DMS53 (cell line): ENCODE measurements around the gene VCX3A.
"Not testable (repeated sequence)": the region's sequence is repeated elsewhere in the genome, so short reads cannot be mapped to it uniquely, and the experiment has no call there.

Experiments
- DNase-seq: peaks from one replicate; lab custom pipeline; 2025; lab: John Stamatoyannopoulos, UW

Gene VCX3A

GRCh38 chrX:6535018-6535417 lies at the start of gene VCX3A:
Gene VCX3A (minus strand): TSS chrX:6535118. CDS start chrX:6534497, 621 bp downstream.
- DNase-seq = not testable (repeated sequence)

GRCh38 chrX:6574762-6575161 lies 39.8 kb upstream of the VCX3A start:
- DNase-seq = no peak

DNA sequence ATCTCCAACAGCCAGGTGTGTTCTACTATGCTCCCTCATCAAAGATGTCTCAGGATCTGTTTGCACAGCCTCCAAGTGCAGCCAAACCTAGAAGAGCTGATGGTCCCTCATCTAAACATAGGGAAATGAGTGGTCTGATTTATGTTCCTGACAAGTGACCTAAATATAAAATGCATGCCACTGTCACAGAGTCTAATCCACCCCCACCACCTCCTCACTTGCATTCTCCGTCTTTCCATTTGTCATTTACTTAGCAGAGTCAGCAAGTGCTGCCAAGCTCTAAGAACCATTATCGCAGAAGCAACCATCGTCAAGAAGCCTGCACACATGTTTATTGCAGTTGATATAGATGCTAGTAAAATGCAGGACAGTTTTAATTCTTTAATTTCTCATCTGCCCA lies 33.1 kb upstream of the VCX3A start:
- no peak for DNase-seq

GRCh38 chrX:6558979-6559378 lies 24.1 kb upstream of the VCX3A start:
- no peak for DNase-seq

DNA sequence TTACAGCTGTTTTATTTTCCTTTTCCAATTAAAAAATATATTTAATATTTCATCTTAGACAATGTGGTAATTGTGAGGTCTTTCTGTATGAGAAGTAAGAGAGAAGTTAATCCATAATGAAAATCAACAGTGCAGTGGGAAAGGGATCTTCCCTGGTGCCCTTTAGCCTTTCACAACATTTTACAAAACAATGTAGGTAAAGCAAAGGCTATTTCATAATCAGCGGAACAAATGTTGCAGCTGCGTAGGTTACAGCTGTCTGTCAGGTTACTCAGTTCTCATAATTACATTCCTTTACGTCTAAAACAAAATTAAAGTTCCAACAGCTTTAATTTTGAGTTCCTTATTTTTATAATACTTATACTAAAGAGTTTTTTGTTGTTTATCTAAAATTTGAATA lies 22.8 kb upstream of the VCX3A start:
- DNase-seq = no peak

- DNase-seq = no peak
Observed at GRCh38 chrX:6550999-6551398, 16.1 kb upstream of the VCX3A start.

GRCh38 chrX:6545712-6546111 lies 10.8 kb upstream of the VCX3A start:
- no peak for DNase-seq

GRCh38 chrX:6526564-6527136 lies 8.3 kb downstream of the VCX3A start:
- DNase-seq = no peak

DNA sequence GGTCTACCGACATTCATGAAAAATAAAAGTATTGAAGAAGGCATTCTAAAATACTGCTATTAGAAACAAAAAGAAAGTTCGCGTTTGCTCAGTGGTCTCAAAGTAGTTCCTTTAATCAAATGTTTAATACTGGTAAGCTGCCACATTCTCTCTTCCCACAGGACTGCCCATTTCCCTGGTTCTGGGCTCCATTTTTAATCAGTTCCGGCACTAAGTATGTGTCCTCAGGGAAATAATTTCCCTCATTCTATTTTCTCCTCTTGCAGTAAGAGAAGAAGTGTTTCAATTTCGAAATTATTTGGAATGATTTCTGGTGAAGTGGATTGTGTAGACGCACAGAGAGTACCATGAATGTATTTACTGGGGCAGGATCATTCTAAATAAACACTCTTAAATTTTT lies 17.5 kb downstream of the VCX3A start:
- no peak for DNase-seq

- no peak for DNase-seq
Observed at GRCh38 chrX:6506444-6506843, 28.5 kb downstream of the VCX3A start.

DNA sequence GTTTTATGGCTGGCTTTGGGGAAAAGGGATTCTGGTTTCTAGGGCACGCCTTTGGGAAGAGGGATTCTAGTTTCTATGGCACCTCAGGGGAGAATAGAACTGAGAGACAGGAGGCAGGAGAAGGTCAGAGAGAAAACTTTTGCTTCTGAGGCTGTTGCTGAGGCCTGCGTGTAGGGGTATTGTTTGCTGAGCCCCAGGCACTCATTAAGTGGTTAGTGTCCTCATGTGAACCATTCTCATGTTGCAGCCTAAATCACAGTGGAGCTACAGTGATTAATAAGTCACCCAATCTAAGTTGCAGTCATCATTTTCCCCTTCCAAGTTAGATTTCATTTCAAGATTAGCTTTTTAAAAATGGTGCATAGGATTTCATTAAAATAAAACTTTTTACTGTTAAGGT lies 29.0 kb downstream of the VCX3A start:
- DNase-seq = no peak

- DNase-seq = no peak
Observed at GRCh38 chrX:6500719-6501118, 34.2 kb downstream of the VCX3A start.

GRCh38 chrX:6498324-6498723 lies 36.6 kb downstream of the VCX3A start:
- no peak for DNase-seq
